ENCODE measurements around the gene MNX1.
A peak's percentile ranks its signal among the peaks of the same experiment; 100 is the strongest.

MNX1 gene

DNA sequence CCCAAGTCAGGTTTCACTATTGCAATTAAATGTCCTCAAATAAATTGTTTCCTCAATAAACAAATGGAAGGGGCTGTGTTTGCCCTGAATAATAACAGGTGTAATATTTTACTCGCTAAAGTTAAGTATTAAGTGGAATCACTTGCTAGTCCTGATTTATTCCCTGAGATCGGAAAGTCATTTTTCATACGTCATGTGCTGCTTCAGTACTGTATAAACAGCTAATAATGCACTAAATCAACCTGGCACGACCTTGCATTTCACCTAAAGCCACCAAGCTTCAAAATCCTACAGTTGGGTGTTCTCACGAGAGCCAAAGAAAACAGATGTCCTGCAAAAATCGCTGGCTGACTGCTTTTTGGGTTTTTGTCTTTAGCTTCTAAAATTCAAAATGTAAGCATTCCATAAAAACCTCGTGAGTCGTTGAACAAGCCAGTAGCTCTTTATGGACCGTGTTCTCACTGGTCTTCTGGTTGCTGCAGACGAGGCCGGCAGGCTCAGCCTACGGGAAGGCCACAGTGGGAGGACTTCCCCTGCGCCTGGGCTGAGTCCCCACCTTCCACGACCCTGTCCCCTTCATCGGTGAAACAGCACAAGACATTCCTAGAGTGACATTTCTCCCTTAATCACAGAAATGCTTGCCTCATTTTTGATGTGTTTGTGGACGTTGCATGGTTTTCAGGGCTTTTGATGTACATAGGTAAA, 17.9 kb upstream of the MNX1 start:
- Histone ChIP-seq H3K36me3 (ENCODE audit: insufficient read depth, low read length) (no peaks in the 10 kb centered on the region), H3K9me3 (replicated peaks; ENCODE audit: low read length) (peaks cover 3% of the 10 kb centered on the region), H3K4me2 (ENCODE audit: low read length) (no peak overlapping the region), H3K9ac (ENCODE audit: low read depth, low read length) (no peak overlapping the region), H3K4me3 (ENCODE audit: low read length) (no peak overlapping the region), H3K4me1 (ENCODE audit: control insufficient read depth, insufficient read depth, low read length) (no peaks in the 10 kb centered on the region), H3K27me3 (ENCODE audit: control insufficient read depth, insufficient read depth, low read length) (peaks cover 54% of the 10 kb centered on the region)

DNA sequence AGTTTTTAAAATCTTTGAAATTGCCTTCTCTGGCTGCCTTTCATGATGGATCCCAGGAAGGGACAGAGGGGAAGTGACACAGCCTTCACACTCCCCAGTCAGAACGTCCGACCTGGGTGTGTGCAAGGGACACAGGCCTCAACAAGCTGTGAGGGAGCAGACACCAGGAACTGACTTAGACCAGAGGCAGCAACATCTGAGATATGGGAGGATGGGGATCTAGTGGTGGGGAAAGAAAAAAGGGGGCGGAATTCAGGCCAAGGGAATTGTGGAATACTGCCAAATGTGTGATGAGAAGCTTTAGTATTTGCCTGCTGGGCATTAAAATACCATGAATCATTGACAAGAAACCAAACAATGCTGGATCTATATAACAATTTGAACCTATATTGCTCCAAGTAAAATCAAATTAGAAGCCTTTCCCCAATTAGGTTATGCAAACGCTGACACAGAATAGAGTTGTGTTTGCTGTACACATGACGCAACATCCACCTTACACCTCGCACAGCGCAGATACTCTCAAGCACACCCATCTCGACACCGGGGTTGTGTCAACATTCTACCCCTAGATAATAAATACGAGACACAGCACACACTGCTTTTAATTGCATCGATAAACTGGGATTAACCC, 17.2 kb upstream of the MNX1 start:
- Histone ChIP-seq H3K4me2 (ENCODE audit: low read length) (no peak overlapping the region), H3K9ac (ENCODE audit: low read depth, low read length) (no peak overlapping the region), H3K4me1 (ENCODE audit: control insufficient read depth, insufficient read depth, low read length) (no peaks in the 10 kb centered on the region), H3K27me3 (ENCODE audit: control insufficient read depth, insufficient read depth, low read length) (peaks cover 61% of the 10 kb centered on the region), H3K4me3 (ENCODE audit: low read length) (no peak overlapping the region), H3K9me3 (replicated peaks; ENCODE audit: low read length) (peaks cover 3% of the 10 kb centered on the region), H3K36me3 (ENCODE audit: insufficient read depth, low read length) (no peaks in the 10 kb centered on the region)

DNA sequence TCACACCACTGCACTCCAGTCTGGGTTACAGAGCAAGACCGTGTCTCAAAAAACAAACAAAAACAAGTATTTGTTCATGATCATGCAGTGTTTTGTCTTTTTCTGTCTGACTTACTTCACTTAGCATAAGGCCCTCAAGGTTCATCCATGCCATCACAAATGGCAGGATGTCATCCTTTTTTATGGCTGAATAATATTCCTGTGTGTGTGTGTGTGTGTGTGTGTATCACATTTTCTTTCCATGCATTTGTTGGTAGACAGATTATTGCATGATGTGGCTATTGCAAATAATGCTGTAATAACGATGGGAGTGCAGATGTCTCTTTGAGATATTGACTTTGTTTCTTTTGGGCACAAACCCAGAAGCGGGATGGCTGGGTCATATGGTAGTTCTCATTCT, 14.3 kb upstream of the MNX1 start:
- H3K4me3 ChIP-seq (ENCODE audit: low read length): no peak overlapping the region
- peaks cover 88% of the 10 kb centered on the region for H3K27me3 ChIP-seq (ENCODE audit: control insufficient read depth, insufficient read depth, low read length)
- H3K9ac ChIP-seq (ENCODE audit: low read depth, low read length): no peak overlapping the region
- no peaks in the 10 kb centered on the region for H3K36me3 ChIP-seq (ENCODE audit: insufficient read depth, low read length)
- no peaks in the 10 kb centered on the region for H3K4me1 ChIP-seq (ENCODE audit: control insufficient read depth, insufficient read depth, low read length)
- peaks cover 3% of the 10 kb centered on the region for H3K9me3 ChIP-seq (replicated peaks; ENCODE audit: low read length)
- no peak overlapping the region for H3K4me2 ChIP-seq (ENCODE audit: low read length)

DNA sequence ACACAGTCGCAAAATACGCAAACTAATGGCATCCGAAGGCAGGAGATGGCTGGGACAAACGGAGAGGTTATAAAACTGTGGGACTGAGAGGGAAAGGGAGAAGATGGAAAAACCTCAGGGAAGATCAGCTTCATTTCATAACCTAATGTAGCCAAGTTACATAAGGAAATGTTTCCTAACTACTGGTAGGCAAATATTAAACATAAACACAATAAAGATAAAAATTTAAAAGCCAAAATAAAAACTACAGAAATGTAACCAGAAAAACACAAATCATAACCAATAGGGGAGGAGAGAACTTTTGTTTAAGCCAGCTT, 13.1 kb upstream of the MNX1 start:
- H3K36me3 ChIP-seq (ENCODE audit: insufficient read depth, low read length): no peaks in the 10 kb centered on the region
- peaks cover 94% of the 10 kb centered on the region for H3K27me3 ChIP-seq (ENCODE audit: control insufficient read depth, insufficient read depth, low read length)
- no peak overlapping the region for H3K4me2 ChIP-seq (ENCODE audit: low read length)
- no peak overlapping the region for H3K9ac ChIP-seq (ENCODE audit: low read depth, low read length)
- no peaks in the 10 kb centered on the region for H3K4me1 ChIP-seq (ENCODE audit: control insufficient read depth, insufficient read depth, low read length)
- H3K9me3 ChIP-seq (replicated peaks; ENCODE audit: low read length): peaks cover 3% of the 10 kb centered on the region
- no peak overlapping the region for H3K4me3 ChIP-seq (ENCODE audit: low read length)

DNA sequence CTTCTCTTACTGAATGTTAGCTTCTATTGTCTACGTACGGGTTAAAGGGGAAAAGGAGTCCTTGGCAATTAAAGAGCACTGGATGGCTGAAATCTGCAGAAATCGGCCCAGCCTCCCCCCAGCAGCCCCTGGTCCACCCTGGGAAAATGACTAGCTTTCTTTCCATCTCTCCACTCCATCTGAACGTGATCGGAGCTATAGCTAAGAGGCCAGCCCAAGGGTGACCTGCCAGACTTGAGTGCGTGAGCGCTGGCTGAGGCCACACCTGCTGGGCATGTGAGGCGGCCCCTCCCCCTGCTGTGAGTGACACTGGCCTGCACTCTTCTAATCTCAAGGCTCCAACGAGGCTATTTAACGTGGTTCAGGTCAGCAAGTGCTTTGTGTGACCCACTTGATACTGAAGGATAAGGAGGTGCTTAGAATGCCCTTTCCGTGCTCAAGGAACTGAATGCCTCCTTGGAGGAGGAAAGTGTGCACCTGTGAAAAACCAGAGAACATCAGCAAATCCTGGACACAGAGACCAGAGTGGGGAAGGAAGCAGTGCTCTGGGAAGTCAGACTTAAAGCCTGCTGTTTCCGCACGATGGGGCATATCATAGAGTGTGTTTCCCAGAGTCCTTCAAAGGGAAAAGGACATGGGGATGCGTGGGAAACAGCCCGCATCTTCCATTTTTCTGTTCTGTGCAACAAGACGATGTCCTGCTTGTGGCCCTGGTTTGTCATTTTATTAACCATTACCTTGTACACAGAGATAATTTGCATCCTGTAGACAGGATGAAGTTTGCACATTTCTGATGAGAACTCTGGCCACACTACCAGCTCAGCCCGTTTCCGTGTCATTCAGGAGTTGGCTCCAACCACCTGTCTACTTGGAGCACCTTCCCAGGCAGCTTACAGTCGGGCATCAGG, 12.5 kb upstream of the MNX1 start:
- no peak overlapping the region for H3K4me2 ChIP-seq (ENCODE audit: low read length)

DNA sequence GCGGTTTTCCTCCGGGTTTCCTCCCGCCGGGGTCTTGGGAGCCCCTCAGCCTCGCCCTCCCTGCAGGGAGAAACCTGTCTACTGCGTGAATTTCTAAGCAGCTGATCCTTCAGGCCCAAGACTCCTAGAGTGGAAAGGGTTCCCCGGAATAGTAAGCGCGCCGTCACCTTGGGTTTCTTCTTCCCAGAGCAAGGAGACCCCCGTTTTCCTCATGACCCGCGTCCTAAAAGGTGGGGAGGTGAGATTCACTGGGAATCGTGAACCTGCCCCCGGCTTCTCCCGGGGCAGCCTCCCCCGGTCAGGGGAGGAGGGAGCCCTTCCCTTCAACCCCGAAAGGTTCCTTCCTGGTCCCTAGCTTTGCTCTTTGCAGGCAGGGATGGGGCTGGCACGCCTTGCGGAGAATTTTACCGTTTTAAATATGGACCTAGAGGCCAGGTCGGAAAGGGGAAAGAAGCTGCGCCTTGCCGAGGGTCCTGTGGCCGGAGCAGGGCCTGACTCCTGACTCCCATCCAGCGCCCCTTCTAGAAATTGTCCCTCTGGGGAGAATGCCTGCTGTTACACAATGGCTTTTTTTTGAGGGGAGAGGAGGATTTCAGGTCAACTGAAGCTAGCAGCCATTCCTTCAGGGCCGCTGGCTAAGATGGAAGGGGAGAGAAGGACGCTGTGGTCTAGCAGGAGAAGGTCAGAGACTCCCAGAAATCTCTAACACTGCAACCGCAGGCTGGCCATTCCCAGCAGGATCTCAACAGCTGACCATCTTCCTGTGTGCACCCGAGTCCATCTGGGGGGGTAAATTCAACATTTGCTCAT, 11.6 kb upstream of the MNX1 start:
- no peaks in the 10 kb centered on the region for H3K36me3 ChIP-seq (ENCODE audit: insufficient read depth, low read length)
- H3K9me3 ChIP-seq (replicated peaks; ENCODE audit: low read length): peaks cover 3% of the 10 kb centered on the region
- no peak overlapping the region for H3K9ac ChIP-seq (ENCODE audit: low read depth, low read length)
- H3K27me3 ChIP-seq (ENCODE audit: control insufficient read depth, insufficient read depth, low read length): peaks cover 97% of the 10 kb centered on the region
- H3K4me3 ChIP-seq (ENCODE audit: low read length): no peak overlapping the region
- no peak overlapping the region for H3K4me2 ChIP-seq (ENCODE audit: low read length)
- H3K4me1 ChIP-seq (ENCODE audit: control insufficient read depth, insufficient read depth, low read length): no peaks in the 10 kb centered on the region

More for the DNA sequence above, 12.5 kb upstream of the MNX1 start:
- Histone ChIP-seq H3K9me3 (replicated peaks; ENCODE audit: low read length) (peaks cover 3% of the 10 kb centered on the region), H3K27me3 (ENCODE audit: control insufficient read depth, insufficient read depth, low read length) (peaks cover 94% of the 10 kb centered on the region), H3K4me3 (ENCODE audit: low read length) (no peak overlapping the region), H3K9ac (ENCODE audit: low read depth, low read length) (no peak overlapping the region), H3K4me1 (ENCODE audit: control insufficient read depth, insufficient read depth, low read length) (no peaks in the 10 kb centered on the region), H3K36me3 (ENCODE audit: insufficient read depth, low read length) (no peaks in the 10 kb centered on the region)

DNA sequence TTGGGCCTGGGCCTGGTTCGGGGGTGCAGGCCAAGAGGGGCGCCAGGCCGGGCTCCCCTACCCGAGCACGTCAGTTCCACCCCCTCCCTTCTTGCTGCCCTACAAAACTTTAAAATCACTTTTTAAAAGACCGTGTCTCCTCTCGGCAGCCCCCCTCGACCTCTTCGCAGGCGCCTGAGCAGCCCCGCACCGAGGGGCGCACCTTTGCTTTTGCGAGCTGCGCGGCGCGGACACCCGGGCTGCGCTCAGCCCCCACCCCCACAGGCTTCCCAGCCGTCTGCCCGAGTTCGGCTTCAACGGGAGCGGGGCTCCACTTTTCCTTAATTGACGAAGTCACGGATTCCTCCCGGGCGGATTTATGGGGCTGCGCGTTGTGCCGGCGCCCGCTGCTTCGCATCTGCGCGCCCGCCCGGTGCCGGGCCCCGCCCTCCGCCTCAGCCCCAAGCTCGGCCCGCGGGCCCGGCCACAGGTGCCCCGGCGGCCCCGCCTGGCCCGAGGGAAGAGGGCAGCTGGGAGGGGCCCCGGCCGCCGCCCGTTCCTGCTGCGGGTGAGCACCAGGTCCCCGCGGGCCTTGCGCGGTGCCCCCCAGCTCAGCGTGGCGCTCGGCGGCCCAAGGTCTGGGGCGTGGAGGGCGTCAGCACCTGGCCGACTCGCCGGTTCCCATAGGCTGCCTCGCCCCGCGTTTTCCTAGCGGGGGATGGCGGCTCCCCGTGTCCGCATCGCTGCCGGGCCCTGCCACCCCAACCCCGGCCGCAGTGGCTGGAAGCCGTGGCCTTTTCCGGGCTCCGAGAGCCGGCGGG, 10.8 kb upstream of the MNX1 start:
- Histone ChIP-seq H3K36me3 (ENCODE audit: insufficient read depth, low read length) (no peaks in the 10 kb centered on the region), H3K9ac (ENCODE audit: low read depth, low read length) (no peak overlapping the region), H3K9me3 (replicated peaks; ENCODE audit: low read length) (peaks cover 3% of the 10 kb centered on the region), H3K4me1 (ENCODE audit: control insufficient read depth, insufficient read depth, low read length) (no peaks in the 10 kb centered on the region), H3K4me2 (ENCODE audit: low read length) (peak overlapping the region; percentile 18), H3K4me3 (ENCODE audit: low read length) (no peak overlapping the region), H3K27me3 (ENCODE audit: control insufficient read depth, insufficient read depth, low read length) (peaks cover 98% of the 10 kb centered on the region)

DNA sequence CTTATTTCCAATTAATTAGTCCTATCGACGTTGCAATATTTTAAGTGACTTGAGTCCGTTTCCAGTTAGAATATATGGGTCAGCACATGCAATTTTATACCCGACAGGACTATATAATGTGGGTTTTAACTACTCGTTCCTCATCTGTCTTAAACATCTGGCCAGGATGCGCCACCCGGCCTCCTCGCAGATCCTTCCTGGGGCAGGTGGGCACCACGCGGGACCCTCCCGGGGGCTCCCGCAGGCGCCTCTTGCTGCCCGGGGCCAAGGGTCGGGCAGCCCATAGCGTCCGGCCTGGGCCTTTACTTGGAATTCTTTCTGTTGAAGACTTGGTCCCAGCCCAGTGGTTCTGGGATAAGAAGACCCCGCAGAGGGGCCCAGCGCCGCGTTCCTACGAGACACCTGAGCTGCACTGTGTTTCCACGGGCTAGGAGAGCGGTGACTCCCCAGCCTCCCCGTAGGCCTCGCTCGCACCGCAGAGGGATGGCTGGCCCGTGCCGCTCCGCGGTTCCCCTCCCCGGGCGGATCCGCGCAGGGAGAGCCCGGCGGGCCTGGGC, 10.1 kb upstream of the MNX1 start:
- Histone ChIP-seq H3K36me3 (ENCODE audit: insufficient read depth, low read length) (no peaks in the 10 kb centered on the region), H3K4me2 (ENCODE audit: low read length) (peak overlapping the region; percentile 18), H3K4me3 (ENCODE audit: low read length) (no peak overlapping the region), H3K9me3 (replicated peaks; ENCODE audit: low read length) (peaks cover 3% of the 10 kb centered on the region), H3K4me1 (ENCODE audit: control insufficient read depth, insufficient read depth, low read length) (no peaks in the 10 kb centered on the region), H3K9ac (ENCODE audit: low read depth, low read length) (no peak overlapping the region), H3K27me3 (ENCODE audit: control insufficient read depth, insufficient read depth, low read length) (peaks cover 98% of the 10 kb centered on the region)

DNA sequence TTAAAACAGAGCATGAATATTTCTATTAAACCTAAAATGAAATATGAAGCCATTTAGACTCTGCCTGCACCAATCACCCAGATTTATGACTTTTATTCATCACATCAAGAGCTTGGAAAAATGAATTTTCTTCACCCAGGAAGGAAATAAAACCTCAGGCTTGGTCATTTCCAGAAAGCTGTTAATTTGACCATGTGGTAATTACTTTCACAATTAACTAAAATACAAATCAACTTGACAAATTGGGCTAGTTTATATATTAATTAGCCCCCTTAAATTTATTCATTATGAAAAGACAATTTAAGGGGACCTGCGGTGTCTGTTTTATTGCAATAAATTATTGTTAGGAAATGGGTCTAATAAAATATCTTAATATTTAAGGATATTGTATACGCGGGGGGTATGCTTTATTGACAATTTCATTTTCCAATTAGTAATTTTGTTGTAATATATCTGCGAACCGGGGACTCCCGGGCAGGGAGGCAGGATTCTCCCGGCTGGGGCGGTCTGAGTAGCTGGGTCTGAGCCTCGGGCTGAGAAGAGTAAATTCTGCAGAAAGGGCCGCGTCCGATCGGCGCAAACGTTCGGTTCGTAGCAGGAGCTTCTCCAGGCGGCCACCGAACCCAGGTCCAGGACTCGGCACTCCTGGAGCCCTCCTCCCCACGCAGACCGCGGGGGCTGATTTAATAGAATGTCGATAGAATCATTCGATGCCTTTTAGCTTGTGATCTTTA, 9.4 kb upstream of the MNX1 start:
- no peak overlapping the region for H3K9ac ChIP-seq (ENCODE audit: low read depth, low read length)
- peaks cover 98% of the 10 kb centered on the region for H3K27me3 ChIP-seq (ENCODE audit: control insufficient read depth, insufficient read depth, low read length)
- H3K4me3 ChIP-seq (ENCODE audit: low read length): no peak overlapping the region
- no peaks in the 10 kb centered on the region for H3K4me1 ChIP-seq (ENCODE audit: control insufficient read depth, insufficient read depth, low read length)
- peaks cover 2% of the 10 kb centered on the region for H3K9me3 ChIP-seq (replicated peaks; ENCODE audit: low read length)
- H3K4me2 ChIP-seq (ENCODE audit: low read length): no peak overlapping the region
- no peaks in the 10 kb centered on the region for H3K36me3 ChIP-seq (ENCODE audit: insufficient read depth, low read length)

DNA sequence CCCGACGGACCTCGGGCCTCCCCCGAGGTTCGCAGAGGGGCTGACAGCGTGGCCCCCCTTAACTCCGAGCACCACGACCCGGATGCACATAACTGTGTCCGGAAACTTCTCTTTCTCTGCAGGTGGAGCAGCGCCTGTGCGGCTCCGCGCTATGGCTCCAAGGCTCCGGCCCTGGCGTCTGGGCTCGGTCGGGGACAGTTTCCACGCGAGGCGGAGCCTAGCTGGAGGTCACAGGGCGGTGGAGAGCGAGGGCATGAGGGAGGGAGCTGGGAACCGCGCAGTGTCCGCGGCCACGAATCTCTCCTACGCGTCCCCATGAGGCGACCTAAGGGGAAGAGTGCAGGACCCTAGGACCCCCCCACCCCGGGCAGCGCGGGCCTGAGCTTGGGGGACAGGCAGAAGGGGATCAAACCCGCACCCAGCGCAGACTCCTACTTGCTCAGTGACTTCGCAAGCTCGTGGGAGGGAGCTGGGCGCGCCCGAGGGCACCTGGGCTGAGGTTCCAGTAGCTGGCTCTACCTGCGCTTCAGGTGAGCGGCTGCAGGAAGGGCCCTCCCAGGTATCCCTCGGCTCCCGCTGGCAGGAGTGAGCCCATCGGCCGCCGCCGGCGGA, 8.6 kb upstream of the MNX1 start:
- Histone ChIP-seq H3K36me3 (ENCODE audit: insufficient read depth, low read length) (no peaks in the 10 kb centered on the region), H3K9me3 (replicated peaks; ENCODE audit: low read length) (no peaks in the 10 kb centered on the region), H3K4me2 (ENCODE audit: low read length) (no peak overlapping the region), H3K27me3 (ENCODE audit: control insufficient read depth, insufficient read depth, low read length) (peaks cover 99% of the 10 kb centered on the region), H3K9ac (ENCODE audit: low read depth, low read length) (no peak overlapping the region), H3K4me3 (ENCODE audit: low read length) (no peak overlapping the region), H3K4me1 (ENCODE audit: control insufficient read depth, insufficient read depth, low read length) (no peaks in the 10 kb centered on the region)
